OCI-LY7 (cell line): ENCODE data around the gene DNAH9.

Experiments
- CTCF ChIP-seq: fragments of 200-600 bp; sonication (generic); conservative IDR thresholded peaks from 2 replicates; pipeline ENCODE4 v1.5.1; 2014; ENCODE audit warnings: mild to moderate bottlenecking, antibody characterized with exemption, low read length, moderate library complexity, mixed read lengths
- EZH2phosphoT487 ChIP-seq: fragments of 200-600 bp; sonication (generic); IDR thresholded peaks from 2 replicates; pipeline ENCODE4 v1.6.1; 2018; ENCODE audit warnings: low read depth, borderline replicate concordance, mild to moderate bottlenecking, mixed run types, antibody characterized with exemption, low read length, moderate library complexity, mixed read lengths

GRCh38 chr17:11990363-11990983 lies 392.2 kb downstream of the DNAH9 start:
- TF ChIP-seq CTCF (no peak), EZH2phosphoT487 (no peak)
